SU-DHL-6 (cell line): ENCODE results near the gene TFEB.

Experiments
- H2AFZ ChIP-seq: fragments of 200-600 bp; sonication (generic); 2 replicates; pipeline ENCODE4 v1.6.1; 2014; ENCODE audit warnings: low read depth, mild to moderate bottlenecking, moderate library complexity, mixed read lengths, antibody characterized with exemption, low read length; ENCODE audit not compliant: severe bottlenecking
- H3F3A ChIP-seq: fragments of 200-600 bp; shearing (Covaris generic); 2 replicates; pipeline ENCODE4 v1.6.0; 2016; ENCODE audit warnings: antibody characterized with exemption, mild to moderate bottlenecking; ENCODE audit not compliant: insufficient read depth
- H3K27ac ChIP-seq: fragments of 200-600 bp; sonication (generic); 2 replicates; pipeline ENCODE4 v1.5.1; 2016; ENCODE audit warnings: low read depth, mild to moderate bottlenecking, low read length, moderate library complexity, mixed read lengths
- H3K27me3 ChIP-seq: fragments of 200-600 bp; sonication (generic), shearing (Covaris generic); 2 replicates; pipeline ENCODE4 v1.6.0; 2014; ENCODE audit warnings: mild to moderate bottlenecking, low read length
- H3K36me3 ChIP-seq: fragments of 200-600 bp; sonication (generic); 2 replicates; pipeline ENCODE4 v1.6.1; 2014; ENCODE audit warnings: mild to moderate bottlenecking, low read length, mixed read lengths
- H3K4me2 ChIP-seq: fragments of 300-600, 200-600 bp; shearing (Covaris generic), sonication (generic); 2 replicates; pipeline ENCODE4 v1.6.0; 2014; ENCODE audit warnings: low read length, low read depth, mild to moderate bottlenecking; ENCODE audit not compliant: poor library complexity, severe bottlenecking
- H3K4me3 ChIP-seq: fragments of 200-600 bp; sonication (generic); 2 replicates; pipeline ENCODE4 v1.5.1; 2014; ENCODE audit warnings: antibody characterized with exemption, low read length, mild to moderate bottlenecking, mixed read lengths; ENCODE audit not compliant: insufficient read depth, poor library complexity, severe bottlenecking
- H3K79me2 ChIP-seq: fragments of 200-600 bp; sonication (generic); 2 replicates; pipeline ENCODE4 v1.6.1; 2014; ENCODE audit warnings: mild to moderate bottlenecking, low read length, moderate library complexity; ENCODE audit not compliant: insufficient read depth
- H3K9ac ChIP-seq: fragments of 200-600 bp; sonication (generic); 2 replicates; pipeline ENCODE4 v1.7.0; 2014; ENCODE audit warnings: mild to moderate bottlenecking, low read length
- H3K9me2 ChIP-seq: fragments of 200-600 bp; sonication (generic); replicated peaks from 2 replicates; pipeline ENCODE4 v1.6.1; 2014; ENCODE audit warnings: low read length; ENCODE audit not compliant: insufficient read depth
- H3K9me3 ChIP-seq: fragments of 200-600 bp; sonication (generic); 2 replicates; pipeline ENCODE4 v1.6.1; 2014; ENCODE audit warnings: low read length, mixed read lengths; ENCODE audit not compliant: insufficient read depth
- H4K20me1 ChIP-seq: fragments of 200-600 bp; sonication (generic); 2 replicates; pipeline ENCODE4 v1.6.1; 2014; ENCODE audit warnings: low read depth, mild to moderate bottlenecking, antibody characterized with exemption, low read length, moderate library complexity, mixed read lengths
- EZH2phosphoT487 ChIP-seq: fragments of 200-600 bp; sonication (generic), shearing (Covaris generic); conservative IDR thresholded peaks from 2 replicates; pipeline ENCODE4 v1.6.1; 2018; ENCODE audit warnings: mild to moderate bottlenecking, antibody characterized with exemption, low read length, moderate library complexity, mixed read lengths
- TF ChIP-seq, protein P1 (sequence below): fragments of 200-600 bp; sonication (generic); IDR thresholded peaks from one replicate; pipeline ENCODE4 v1.5.1; 2017; ENCODE audit warnings: antibody characterized with exemption, mild to moderate bottlenecking, low read length, moderate library complexity; ENCODE audit not compliant: insufficient read depth, poor library complexity, severe bottlenecking

The TFEB gene

DNA sequence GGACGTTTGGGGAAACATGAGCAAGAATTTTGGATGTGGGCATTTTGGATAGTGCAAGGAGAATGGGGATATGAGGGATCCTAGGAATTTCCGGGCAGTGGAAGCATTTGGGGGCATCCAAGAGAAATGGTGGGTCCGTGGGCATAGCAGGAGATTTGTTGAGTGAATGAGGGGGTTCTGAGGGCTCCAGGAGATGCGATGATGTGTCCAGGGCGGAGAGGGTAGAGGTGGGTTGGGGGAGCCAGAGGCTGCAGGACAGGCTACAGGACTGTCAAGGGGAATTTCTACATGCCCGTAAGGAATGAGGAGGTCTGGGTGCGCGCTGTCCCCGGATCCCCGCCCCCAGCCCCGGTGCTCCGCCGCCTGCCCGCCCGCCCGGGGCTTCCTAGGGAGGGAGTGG is 43.9 kb upstream of the TFEB start:
- Histone ChIP-seq H3K79me2 (no peaks in the 10 kb centered on the region), H3K9me2 (no peaks in the 10 kb centered on the region), H3K36me3 (no peaks in the 10 kb centered on the region), H3F3A (peaks cover 18% of the 10 kb centered on the region), H4K20me1 (no peaks in the 10 kb centered on the region), H3K9me3 (no peaks in the 10 kb centered on the region), H3K27me3 (no peaks in the 10 kb centered on the region), H2AFZ (peak overlapping the region; percentile 18), H3K27ac (no peak overlapping the region), H3K4me2 (peak overlapping the region; percentile 86), H3K4me3 (peak overlapping the region; percentile 80), H3K9ac (peak overlapping the region; percentile 68)
- TF ChIP-seq, protein P1, sequence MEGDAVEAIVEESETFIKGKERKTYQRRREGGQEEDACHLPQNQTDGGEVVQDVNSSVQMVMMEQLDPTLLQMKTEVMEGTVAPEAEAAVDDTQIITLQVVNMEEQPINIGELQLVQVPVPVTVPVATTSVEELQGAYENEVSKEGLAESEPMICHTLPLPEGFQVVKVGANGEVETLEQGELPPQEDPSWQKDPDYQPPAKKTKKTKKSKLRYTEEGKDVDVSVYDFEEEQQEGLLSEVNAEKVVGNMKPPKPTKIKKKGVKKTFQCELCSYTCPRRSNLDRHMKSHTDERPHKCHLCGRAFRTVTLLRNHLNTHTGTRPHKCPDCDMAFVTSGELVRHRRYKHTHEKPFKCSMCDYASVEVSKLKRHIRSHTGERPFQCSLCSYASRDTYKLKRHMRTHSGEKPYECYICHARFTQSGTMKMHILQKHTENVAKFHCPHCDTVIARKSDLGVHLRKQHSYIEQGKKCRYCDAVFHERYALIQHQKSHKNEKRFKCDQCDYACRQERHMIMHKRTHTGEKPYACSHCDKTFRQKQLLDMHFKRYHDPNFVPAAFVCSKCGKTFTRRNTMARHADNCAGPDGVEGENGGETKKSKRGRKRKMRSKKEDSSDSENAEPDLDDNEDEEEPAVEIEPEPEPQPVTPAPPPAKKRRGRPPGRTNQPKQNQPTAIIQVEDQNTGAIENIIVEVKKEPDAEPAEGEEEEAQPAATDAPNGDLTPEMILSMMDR: no peak
- no peak for TF ChIP-seq EZH2phosphoT487

DNA sequence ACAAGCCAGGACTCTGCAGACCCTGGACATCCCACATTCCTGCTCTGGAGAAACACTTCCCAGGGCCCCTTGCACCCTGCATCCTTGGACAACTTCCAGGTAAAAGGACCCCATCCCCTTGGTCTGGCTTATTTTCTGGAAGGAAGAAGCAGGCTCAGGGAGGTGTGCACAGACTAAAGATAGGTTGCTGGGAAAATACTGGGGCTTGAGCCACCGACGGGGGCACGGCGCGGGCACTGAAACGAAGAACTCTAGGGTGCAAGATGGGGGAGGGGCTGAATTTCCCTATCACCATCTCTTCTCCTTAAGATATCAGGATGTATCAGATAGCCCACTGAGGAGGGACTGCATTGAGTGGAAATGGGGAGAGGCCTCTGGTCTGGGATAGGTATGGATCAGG is 43.5 kb upstream of the TFEB start:
- no peak for TF ChIP-seq EZH2phosphoT487
- TF ChIP-seq, protein P1: no peak
- no peaks in the 10 kb centered on the region for H3K9me3 ChIP-seq
- no peaks in the 10 kb centered on the region for H3K36me3 ChIP-seq
- no peaks in the 10 kb centered on the region for H3K27me3 ChIP-seq
- peak overlapping the region; percentile 86 for H3K4me2 ChIP-seq
- H3K79me2 ChIP-seq: no peaks in the 10 kb centered on the region
- H4K20me1 ChIP-seq: no peaks in the 10 kb centered on the region
- no peaks in the 10 kb centered on the region for H3K9me2 ChIP-seq
- peak overlapping the region; percentile 68 for H3K9ac ChIP-seq
- H3K27ac ChIP-seq: no peak overlapping the region
- H3K4me3 ChIP-seq: peak overlapping the region; percentile 80
- H3F3A ChIP-seq: peaks cover 18% of the 10 kb centered on the region
- H2AFZ ChIP-seq: peak overlapping the region; percentile 18

DNA sequence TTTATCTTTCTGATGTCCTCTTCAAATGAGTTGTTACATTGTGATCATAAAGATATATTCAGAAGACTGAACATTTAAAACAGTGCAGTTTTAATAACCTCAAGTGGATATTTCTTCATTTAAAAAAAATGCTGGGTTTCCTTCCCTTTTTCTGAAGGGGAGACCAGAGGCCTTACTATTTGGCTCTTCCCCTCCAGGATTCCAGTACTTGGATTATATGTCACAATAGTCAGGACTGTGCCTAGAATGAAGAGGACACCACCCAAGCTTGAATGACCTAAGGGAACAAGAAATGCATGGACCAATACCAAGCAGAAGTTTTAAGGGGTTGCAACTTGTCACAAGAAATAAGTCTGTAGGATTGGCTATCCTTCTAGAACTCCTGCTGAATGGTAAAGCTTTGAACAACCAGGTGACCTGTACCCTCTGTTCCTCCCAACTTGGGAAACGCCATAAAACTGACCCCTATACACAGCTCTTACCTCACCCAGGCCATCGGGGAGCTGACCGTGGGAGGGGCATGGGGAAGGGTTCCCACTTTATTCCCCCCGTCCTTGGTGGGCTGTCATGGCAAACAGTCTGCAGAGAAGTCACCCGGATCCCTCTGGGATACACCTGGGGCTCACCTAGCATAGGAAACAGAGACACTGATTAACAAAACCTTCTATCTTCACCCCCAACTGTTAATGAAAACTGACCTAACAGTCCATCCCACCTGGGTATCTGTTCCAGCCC is 42.3 kb upstream of the TFEB start:
- no peak for TF ChIP-seq EZH2phosphoT487
- TF ChIP-seq, protein P1: no peak
- Histone ChIP-seq H3K27me3 (no peaks in the 10 kb centered on the region), H3K9me2 (no peaks in the 10 kb centered on the region), H3K36me3 (no peaks in the 10 kb centered on the region), H2AFZ (no peak overlapping the region), H4K20me1 (no peaks in the 10 kb centered on the region), H3K4me2 (no peak overlapping the region), H3K4me3 (no peak overlapping the region), H3F3A (peaks cover 18% of the 10 kb centered on the region), H3K27ac (no peak overlapping the region), H3K9me3 (no peaks in the 10 kb centered on the region), H3K79me2 (no peaks in the 10 kb centered on the region), H3K9ac (no peak overlapping the region)
